Measurements from ENCODE around the gene DEXI.
"Not testable (repeated sequence)": the region's sequence is repeated elsewhere in the genome, so short reads cannot be mapped to it uniquely, and the experiment has no call there.

Gene DEXI

GRCh38 chr16:10968498-10968897, 26.2 kb upstream of the DEXI start:
- no peak for DNase-seq (ENCODE audit: low spot score)

DNA sequence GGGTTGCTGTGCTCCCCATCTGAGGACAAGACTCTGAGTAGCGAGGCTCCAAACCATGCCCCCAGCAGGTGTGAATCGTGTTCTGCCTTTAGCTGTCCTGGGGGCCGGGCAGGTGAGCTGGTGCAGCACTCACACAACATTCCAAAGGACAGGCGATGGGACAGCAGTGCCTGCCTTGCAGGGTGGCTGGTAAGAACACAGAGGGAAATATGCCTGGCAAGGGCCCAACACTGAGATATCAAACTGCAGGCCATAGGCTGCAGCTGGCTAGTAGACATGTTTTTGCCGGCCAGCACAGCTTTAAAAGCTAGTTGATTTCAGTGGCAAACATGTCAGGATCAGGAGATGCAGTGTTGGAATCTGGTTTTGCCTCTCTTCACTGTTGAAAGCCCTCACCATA, 25.7 kb upstream of the DEXI start:
- no peak for DNase-seq (ENCODE audit: low spot score)

DNA sequence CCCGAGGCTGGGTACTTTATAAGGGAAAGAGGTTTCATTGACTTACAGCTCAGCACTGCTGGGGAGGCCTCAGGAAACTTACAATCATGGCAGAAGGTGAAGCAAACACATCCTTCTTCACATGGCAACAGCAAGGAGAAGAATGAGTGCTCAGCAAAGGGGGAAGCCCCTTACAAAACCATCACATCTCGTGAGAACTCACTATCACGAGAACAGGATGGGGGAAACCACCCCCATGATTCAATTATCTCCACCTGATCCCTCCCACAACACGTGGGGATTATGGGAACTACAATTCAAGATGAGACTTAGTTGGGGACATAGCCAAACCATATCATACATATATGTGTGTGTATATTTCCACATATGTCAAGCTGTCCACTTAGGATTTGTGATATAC, 24.3 kb upstream of the DEXI start:
- not testable (repeated sequence) for DNase-seq (ENCODE audit: low spot score)

GRCh38 chr16:10966129-10966528, 23.9 kb upstream of the DEXI start:
- DNase-seq (ENCODE audit: low spot score), result no peak

GRCh38 chr16:10965440-10966061, 23.3 kb upstream of the DEXI start:
- no peak for DNase-seq (ENCODE audit: low spot score)

DNA sequence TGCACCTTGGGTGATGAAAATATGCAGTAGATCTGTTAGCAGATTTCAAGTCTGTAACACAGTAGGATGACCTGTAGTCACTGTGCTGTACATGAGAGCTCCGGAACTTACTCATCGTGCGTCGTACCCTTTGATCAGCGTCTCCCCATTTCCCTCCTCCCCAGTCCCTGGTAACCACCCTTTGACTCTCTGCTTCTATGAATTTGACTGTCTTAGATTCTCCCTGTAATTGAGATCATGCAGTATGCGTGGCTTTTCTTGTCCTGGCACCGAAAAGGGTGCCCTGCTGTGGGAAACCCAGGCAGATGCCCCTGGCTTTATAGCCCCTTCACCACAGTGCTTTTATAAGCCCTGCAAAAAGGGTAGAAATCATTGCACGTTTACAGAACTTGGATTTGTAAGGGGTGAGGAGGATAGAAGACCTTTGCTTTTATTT, 22.6 kb upstream of the DEXI start:
- no peak for DNase-seq (ENCODE audit: low spot score)

GRCh38 chr16:10964039-10964890, 22.0 kb upstream of the DEXI start:
- DNase-seq (ENCODE audit: low spot score), result peak; percentile 76

- DNase-seq (ENCODE audit: low spot score), result no peak
Measured at GRCh38 chr16:10961231-10961630, 19.0 kb upstream of the DEXI start.

GRCh38 chr16:10959161-10959560, 16.9 kb upstream of the DEXI start:
- no peak for DNase-seq (ENCODE audit: low spot score)

GRCh38 chr16:10957771-10958482, 15.7 kb upstream of the DEXI start:
- DNase-seq (ENCODE audit: low spot score), result no peak

DNA sequence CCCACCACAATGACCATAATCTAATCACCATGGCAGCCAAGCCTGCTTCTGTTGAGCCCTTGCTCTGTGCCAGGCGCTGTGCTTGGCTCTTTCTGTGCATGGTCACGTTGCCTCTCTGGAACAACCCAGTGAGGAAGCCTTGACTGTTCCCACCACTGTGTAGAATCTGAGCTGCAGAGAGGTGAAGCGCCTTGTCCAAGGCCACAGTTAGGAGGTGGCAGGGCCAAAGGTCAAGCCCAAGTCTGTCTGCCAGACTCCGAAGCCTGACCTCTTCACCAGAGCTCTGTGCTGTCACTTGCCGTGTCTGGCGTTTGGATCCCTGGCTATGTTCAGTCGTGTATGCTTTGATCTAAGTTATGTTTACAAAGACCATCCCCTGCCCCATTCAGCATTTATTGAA, 12.6 kb upstream of the DEXI start:
- no peak for DNase-seq (ENCODE audit: low spot score)

- DNase-seq (ENCODE audit: low spot score), result no peak
Measured at GRCh38 chr16:10951026-10951425, 8.8 kb upstream of the DEXI start.

DNA sequence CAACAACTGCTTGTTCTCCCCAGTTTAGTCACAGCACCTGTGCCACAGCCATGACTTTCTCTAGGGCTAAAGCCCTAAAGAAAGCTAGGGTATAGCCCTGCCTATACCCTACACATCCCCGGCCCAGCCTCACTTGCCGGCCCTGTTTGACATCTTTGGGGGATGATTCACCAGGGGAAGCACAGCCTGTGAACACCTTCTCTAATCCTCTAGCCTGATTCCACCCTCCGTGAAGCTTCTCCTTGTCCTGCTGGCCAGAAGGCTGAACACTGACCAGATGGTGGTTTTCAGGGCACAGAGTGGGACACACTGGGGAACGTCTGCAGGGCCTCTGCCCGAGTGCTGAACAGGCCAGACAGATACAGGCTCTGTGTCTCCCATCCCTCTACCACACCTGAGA, 8.1 kb upstream of the DEXI start:
- DNase-seq (ENCODE audit: low spot score), result no peak

DNA sequence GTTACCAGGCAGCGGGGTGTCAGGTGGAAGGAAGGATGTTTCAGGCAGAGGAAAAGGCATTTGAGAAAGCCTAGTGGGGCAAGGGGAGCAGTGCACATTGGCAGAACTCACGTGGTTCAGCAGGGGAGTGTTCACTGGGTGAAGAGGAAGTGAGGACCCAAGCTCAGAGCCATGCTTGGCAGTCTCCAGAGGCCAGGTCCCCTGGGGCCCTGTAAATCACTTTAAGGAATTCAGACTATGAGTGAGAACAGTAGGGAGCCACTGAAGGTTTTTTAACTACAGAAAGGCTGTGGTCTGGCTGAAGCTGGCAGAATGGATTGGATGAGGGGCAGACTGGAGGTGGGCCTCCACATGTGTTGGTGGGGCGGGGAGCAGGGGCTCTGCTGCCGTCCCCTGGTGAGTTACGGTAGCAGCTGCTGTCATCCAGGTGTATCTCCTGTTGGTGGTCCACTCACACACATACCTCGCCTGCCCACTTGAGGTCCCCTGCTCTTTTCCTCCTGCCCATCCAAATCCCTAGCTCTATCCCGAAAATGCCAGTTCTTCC, 7.2 kb upstream of the DEXI start:
- DNase-seq (ENCODE audit: low spot score), result peak; percentile 19

DNA sequence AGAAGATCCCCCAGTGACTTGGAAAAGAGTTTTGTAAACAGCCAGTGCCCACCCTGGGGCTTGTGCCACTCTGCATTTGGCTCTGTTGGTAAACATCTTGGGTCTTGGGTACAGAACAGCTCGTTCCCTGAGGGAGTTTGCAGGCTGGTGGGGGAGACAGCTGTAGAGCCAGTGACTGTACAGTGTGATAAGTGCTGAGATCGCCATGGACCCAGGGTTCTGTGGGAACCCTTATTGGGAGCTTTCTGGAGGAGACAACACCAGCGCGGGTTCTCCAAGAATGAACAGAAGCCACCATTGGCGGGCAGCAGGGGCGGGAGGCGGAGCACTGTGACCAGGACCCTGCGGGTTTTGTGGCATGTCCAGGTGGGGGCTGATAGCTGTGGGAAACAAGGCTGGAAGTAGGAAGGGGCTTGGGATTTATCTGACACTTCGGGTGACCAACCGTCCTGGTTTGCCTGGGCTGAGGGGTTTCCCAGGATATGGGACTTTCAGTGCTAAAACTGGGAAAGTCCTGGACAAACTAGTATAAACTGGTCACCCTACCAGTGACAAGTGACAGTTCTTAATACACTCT, 5.0 kb upstream of the DEXI start:
- DNase-seq (ENCODE audit: low spot score), result no peak

- no peak for DNase-seq (ENCODE audit: low spot score)
Measured at GRCh38 chr16:10946308-10946707, 4.0 kb upstream of the DEXI start.

DNA sequence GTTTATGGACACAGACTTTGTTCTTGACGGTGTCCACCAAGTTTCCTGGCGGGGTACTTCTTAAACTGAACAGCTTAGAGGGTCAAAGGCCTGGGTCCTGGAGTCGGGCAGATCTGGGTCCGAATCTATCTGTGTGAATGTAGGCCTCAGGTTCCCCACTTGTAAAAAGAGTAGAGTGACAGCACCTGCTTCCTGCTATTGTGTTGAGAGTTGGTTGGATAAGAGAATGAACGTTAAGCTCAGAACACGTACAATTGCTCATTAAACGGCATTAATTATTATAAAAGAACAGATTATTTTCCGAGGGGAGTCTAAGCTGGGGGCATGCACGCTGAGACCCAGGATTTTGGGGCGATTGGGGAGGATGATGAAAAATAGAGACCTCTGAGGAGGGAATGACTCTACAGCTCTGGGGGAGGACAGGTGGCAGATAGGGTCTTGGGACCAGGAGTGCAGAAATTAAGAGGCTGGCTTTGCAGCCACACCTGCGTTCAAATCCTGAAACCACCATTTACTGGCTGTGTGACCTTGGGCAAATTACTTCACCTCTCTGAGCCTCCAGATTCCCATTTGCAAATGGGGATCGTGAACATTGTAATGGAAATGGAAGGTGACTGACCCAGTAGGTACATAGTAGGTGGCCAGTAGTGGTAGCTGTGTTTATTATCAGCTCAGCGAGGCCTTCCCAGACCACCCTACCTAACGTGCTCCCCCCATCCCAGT, 3.0 kb upstream of the DEXI start:
- no peak for DNase-seq (ENCODE audit: low spot score)

DNA sequence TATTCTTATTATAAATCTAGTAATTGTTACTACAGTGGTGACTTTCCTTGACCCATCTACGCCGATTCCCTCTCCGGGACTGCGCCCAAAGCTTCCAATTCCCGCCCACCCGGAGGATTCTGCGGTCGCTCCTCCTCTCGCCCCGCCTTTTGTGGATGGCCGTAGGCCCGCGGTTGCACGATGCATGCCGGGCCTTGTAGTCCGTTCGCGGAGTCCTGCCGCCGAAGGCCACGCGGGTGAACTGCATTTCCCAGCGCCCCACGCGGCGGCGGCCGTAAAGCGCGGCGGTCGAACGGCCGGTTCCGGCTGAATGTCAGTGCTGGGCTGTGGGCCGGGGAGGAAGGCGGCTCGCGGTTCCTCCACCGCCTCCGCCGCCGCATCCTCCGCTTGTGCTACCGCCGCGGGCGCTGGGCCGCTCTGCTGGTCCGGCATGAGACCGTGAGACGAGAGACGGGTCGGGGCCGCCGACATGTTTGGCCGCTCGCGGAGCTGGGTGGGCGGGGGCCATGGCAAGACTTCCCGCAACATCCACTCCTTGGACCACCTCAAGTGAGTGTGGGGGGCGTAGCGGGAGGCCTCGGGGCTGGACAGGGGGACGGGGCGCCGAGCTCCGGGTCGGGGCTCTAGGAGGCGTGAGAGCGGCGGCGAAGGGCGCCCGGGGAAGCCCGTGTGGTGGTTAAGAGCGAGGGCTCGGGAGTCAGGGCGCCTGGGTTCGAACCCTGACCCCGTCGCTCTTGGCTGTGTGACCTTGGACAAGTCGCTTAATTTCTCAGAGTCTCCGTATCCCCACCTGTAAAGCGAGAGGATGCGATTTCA, 2.2 kb upstream of the DEXI start, which contains the start of gene CLEC16A:
CLEC16A (plus strand) TSS at position 316 of the 816 bp plus-strand sequence; CDS start at position 470, 154 bp downstream.
- DNase-seq (ENCODE audit: low spot score), result peak; percentile 95

GRCh38 chr16:10943064-10943353, 741 bp upstream of the DEXI start:
- no peak for DNase-seq (ENCODE audit: low spot score)

- not testable (repeated sequence) for DNase-seq (ENCODE audit: low spot score)
Measured at GRCh38 chr16:10941935-10942351, 325 bp downstream of the DEXI start.

Measured in LoVo (cell line).